Measurements from ENCODE around the gene ABHD8.

The ABHD8 gene

DNA sequence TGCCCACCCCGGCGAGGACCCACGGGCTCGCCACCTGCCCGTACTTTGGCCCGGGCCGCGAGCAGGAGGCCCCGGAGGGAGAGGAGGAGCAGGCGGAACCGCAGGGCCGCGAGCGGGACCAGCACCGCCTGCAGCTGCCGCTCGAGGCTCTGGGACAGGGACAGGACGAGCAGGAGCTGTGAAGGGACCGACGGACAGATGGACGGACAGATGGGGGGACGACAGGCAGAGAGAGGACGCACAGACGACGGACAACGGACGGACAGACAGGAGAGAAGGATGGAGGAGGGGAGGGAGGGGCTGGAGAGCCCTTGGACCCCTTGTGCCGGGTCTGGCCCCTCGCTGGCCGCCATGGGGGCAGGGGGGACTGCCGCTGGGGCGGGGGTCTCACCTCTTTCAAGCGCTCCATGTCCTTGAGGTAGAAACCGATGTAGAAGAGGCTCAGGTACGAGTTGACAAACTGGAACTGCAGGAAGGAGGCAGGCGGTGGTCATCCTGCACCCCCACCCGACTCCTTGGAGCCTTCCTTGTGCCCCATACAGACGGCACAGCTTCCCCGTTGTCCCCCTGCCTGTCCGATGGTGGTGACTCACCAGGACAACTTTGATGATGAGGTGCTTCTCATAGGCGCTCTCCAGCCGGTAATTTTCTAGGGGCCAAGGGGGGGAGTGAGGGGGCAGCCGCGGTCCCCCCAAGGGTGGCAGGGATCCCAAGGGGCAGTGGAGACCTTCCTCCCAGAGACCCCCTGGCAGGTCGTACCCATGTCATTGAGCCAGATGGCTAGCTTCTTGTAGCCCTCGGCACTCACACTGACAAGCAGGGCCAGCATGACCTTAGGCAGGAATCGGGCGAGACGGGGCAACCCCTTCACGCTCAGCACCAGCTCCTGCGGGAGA lies 26.4 kb upstream of the ABHD8 start:
- DNase-seq: no peak
- no peak for TF ChIP-seq GATA1 (IDR thresholded peaks at IDR 0.05; ENCODE audit: low read depth, low read length)
- TF ChIP-seq POLR2A (IDR thresholded peaks at IDR 0.05; ENCODE audit: low read length): no peak

DNA sequence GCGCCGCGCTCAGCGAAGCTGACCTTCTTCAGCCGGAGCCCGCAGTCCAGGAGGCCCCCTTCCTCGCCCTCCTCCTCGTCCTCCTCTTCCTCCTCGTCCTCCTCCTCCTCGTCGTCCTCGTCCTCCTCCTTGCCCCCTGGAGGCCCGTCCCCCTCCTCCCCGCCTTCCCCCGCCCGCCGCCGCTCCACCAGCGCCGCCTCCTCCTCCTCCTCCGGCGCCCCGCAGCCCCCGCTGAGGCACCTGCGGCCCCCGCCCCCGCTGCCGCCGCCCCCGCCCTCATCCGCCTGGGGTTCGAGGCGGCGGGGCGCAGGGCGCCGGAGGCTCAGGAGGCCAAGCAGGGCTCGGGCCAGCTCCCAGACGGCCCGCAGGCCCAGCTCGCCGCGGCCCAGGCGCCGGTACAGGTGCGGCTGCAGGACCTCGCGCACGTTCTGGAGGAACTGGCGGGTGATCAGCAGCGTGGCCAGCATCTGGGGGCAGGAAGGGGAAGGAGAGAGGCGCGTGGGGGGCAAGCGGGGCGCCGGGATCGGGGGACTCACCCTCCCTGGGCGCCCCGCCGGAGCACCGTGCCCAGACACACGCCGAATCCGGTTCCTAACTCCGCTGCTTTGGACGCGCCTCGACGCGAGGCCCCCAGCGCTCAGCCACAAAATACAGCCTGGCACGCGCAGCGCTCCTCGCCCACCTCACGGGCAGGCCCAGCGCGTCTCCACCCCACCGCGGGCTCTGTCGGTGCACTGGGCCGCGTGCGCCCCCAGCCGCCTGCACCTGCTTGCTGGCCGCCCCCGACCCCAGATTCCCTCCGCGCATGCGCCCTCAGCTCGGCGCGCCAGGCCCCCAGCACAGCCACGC lies 25.5 kb upstream of the ABHD8 start:
- no peak for DNase-seq
- TF ChIP-seq GATA1 (IDR thresholded peaks at IDR 0.05; ENCODE audit: low read depth, low read length) (no peak), POLR2A (IDR thresholded peaks at IDR 0.05; ENCODE audit: low read length) (no peak)

- peak in 1 of 2 experiments; percentile 64 for DNase-seq
- TF ChIP-seq GATA1 (IDR thresholded peaks at IDR 0.05; ENCODE audit: low read depth, low read length): no peak
- no peak for TF ChIP-seq POLR2A (IDR thresholded peaks at IDR 0.05; ENCODE audit: low read length)
Measured at GRCh38 chr19:17327654-17328516, 24.7 kb upstream of the ABHD8 start.

- TF ChIP-seq GATA1 (IDR thresholded peaks at IDR 0.05; ENCODE audit: low read depth, low read length): no peak
- TF ChIP-seq POLR2A (IDR thresholded peaks at IDR 0.05; ENCODE audit: low read length): no peak
Measured at GRCh38 chr19:17327068-17327653, 23.9 kb upstream of the ABHD8 start.

GRCh38 chr19:17326595-17326966 lies 23.4 kb upstream of the ABHD8 start:
- no peak for TF ChIP-seq POLR2A (IDR thresholded peaks at IDR 0.05; ENCODE audit: low read length)
- no peak for TF ChIP-seq GATA1 (IDR thresholded peaks at IDR 0.05; ENCODE audit: low read depth, low read length)
- no peak for DNase-seq

More at GRCh38 chr19:17327068-17327653, 23.9 kb upstream of the ABHD8 start:
- no peak for DNase-seq

DNA sequence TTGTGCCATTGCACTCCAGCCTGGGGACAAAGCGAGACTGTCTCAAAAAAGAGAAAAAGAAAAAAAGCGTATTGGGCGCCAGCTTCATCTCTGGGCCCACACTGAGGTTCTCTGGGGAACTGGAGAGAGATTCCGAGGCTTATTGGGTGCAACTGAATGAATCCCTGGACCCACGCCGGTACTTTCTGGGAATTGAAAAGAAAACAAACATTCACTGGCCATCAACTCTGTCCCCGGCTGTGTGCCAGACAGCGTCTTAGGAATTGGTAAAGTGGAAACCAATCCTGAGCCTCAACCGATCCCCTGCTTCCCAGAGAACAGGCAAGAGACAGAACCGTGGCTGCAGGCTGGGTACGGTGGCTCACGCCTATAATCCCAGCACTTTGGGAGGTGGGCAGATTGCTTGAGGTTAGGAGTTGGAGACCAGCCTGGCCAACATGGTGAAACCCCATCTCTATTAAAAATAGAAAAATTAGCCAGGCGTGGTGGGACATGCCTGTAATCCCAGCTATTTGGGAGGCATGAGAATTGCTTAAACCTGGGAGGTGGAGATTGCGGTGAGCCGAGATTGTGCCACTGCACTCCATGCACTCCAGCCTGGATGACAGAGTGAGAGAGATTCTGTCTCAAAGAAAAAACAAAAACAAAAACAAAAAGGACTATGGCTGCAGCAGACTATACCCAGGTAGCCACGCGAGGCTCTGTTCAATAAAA lies 22.8 kb upstream of the ABHD8 start:
- no peak for DNase-seq
- TF ChIP-seq GATA1 (IDR thresholded peaks at IDR 0.05; ENCODE audit: low read depth, low read length) (no peak), POLR2A (IDR thresholded peaks at IDR 0.05; ENCODE audit: low read length) (no peak)

- TF ChIP-seq GATA1 (IDR thresholded peaks at IDR 0.05; ENCODE audit: low read depth, low read length) (no peak), POLR2A (IDR thresholded peaks at IDR 0.05; ENCODE audit: low read length) (no peak)
- no peak for DNase-seq
Measured at GRCh38 chr19:17325133-17325532, 21.9 kb upstream of the ABHD8 start.

DNA sequence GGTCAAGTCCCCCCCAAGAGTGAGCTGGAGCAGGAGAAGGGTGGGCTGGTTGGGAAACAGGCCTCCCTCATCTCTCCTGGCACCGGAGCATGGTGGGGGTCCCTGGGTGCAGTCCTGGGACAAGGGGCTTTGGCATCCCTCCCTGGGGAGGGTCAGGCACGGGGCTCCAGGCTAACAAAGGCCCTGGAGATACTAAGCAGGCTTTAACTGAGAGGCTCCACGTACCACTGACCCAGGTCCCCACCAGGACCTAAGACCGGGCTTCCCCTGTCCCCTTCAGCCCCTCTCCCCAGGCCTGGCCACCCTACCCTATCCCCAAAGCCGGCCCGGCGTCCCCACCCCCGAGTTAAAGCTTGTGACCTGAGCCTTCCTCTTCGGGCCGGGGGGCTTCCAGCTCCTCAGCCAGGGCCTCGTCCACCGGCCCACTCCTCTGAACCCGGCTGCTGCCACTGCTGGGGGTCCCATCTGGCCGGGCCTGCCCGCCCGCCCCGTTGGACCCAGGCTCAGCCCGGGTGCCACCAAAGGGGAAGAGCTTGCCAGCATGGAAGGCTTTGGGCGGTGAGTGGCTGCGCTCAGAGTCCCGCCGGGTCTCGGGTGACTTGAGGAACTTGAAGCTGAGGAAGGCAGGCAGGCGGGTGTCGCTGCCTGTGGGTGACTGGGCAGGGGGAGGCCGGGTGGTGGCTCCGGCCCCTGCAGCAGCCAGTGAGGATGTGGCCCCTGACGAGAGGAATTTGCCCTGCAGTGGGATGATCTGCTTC lies 21.3 kb upstream of the ABHD8 start:
- DNase-seq: no peak
- TF ChIP-seq GATA1 (IDR thresholded peaks at IDR 0.05; ENCODE audit: low read depth, low read length) (no peak), POLR2A (IDR thresholded peaks at IDR 0.05; ENCODE audit: low read length) (no peak)

- TF ChIP-seq GATA1 (IDR thresholded peaks at IDR 0.05; ENCODE audit: low read depth, low read length): no peak
- TF ChIP-seq POLR2A (IDR thresholded peaks at IDR 0.05; ENCODE audit: low read length): no peak
- no peak for DNase-seq
Measured at GRCh38 chr19:17323964-17324332, 20.7 kb upstream of the ABHD8 start.

DNA sequence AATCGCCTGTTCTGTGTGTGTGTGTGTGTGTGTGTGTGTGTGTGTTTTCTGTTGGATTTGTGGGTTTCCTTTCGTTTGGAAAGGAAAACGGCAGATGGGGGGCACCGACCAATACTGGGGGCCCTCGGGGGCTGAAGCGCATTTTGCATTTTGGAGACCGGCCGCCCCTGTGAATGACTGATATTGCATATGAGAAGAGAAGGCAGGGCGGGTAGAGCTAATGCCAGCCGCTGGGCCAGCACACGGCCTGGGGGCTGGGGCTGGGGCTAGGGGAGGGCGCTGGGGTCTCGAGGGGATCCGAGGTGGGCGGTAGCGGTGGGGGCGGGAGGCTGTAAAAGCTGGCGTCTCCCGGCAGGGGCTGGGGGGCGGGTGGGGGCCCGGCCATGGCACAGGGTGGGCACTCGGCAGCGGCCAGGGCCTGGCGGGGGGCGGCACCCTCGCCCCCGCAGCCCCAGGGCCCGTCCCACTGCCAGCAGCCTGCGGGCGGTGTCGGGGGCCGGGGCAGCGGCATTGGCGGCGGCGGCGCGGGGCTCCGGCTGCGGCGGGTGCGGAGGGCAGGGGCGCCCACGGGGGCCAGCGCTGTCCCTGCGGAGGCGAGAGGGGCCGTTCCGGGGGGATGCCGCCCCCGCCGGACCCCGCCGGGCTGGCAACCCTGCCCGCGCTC lies 20.2 kb upstream of the ABHD8 start:
- no peak for DNase-seq
- TF ChIP-seq POLR2A (IDR thresholded peaks at IDR 0.05; ENCODE audit: low read length) (no peak), GATA1 (IDR thresholded peaks at IDR 0.05; ENCODE audit: low read depth, low read length) (no peak)

DNA sequence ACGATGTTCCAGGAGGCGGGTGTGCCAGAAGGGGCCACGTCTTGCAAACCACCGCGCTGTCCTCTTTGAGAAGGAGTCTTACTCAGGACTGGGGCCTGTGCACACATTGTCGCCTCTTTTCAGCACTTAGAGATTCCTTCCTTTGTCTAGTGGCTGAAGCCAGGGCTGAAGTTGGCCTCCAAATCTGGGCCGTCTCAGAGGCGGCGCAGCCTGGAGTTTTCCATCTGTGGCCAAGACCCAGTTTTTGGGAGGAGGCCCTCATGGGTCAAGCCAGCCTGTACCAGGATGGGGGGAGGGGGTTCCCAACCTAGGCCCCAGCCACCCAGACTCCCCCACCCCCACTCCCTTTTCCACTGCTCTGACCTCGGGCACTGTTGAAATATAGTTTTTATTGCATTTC lies 19.6 kb upstream of the ABHD8 start:
- TF ChIP-seq POLR2A (IDR thresholded peaks at IDR 0.05; ENCODE audit: low read length) (no peak), GATA1 (IDR thresholded peaks at IDR 0.05; ENCODE audit: low read depth, low read length) (no peak)
- no peak for DNase-seq
